Naive B cell (primary cell): Measurements from ENCODE around the gene PTPRE. TPM values are rescaled to one million over a fixed set of nuclear protein-coding genes. Genes with fewer than 3 reads are reported as not detected.
A peak's percentile ranks its signal among the peaks of the same experiment; 100 is the strongest.

Experiments used
- ATAC-seq, 2 donors: fragments of 150-1000 bp; cut with Tn5 transposase; 2 replicates each; pipeline ENCODE4 v1.10.0; 2021; ENCODE audit warnings: low read depth in 2 of 2, mild to moderate bottlenecking in 2 of 2, moderate library complexity in 2 of 2
- DNase-seq: peaks from one replicate; pipeline ENCODE4 v3.0.0; 2022
- H3K27ac Mint-ChIP-seq, 6 donors: one replicate each; pipeline ENCODE4 v1.8.0; 2020 to 2022; ENCODE audit warnings: mild to moderate bottlenecking in 6 of 6, mixed read lengths in 6 of 6, moderate library complexity in 5 of 6, inconsistent platforms in 2 of 6
- H3K27me3 Mint-ChIP-seq, 3 donors: one replicate each; pipeline ENCODE4 v1.8.0; 2021 to 2022; ENCODE audit warnings: mixed read lengths in 3 of 3, mild to moderate bottlenecking in 1 of 3
- H3K36me3 Mint-ChIP-seq, 2 donors: one replicate each; pipeline ENCODE4 v1.8.0; 2020 to 2022; ENCODE audit warnings: mixed read lengths in 2 of 2, inconsistent platforms in 1 of 2, mild to moderate bottlenecking in 1 of 2
- H3K4me1 Mint-ChIP-seq, 3 donors: one replicate each; pipeline ENCODE4 v1.8.0; 2020 to 2022; ENCODE audit warnings: mixed read lengths in 3 of 3, inconsistent platforms in 1 of 3, mild to moderate bottlenecking in 1 of 3, moderate library complexity in 1 of 3
- H3K4me3 Mint-ChIP-seq, 8 donors: one replicate each; pipeline ENCODE4 v1.8.0; 2020 to 2022; ENCODE audit warnings: mild to moderate bottlenecking in 8 of 8, mixed read lengths in 8 of 8, moderate library complexity in 8 of 8, inconsistent platforms in 2 of 8
- H3K9me3 Mint-ChIP-seq, 7 donors: one replicate each; pipeline ENCODE4 v1.8.0; 2020 to 2022; ENCODE audit warnings: mixed read lengths in 7 of 7, mild to moderate bottlenecking in 5 of 7, inconsistent platforms in 2 of 7, moderate library complexity in 1 of 7
- polyA plus RNA-seq, 6 donors: library from polyadenylated mRNA; unstranded; fragments of 300-500 nt; fragmentation: Illumina TruSeq; gene quantifications; one replicate each; pipeline ENCODE4 v1.2.3, GENCODE V29; 2021; ENCODE audit warnings: low read depth in 6 of 6

Gene PTPRE
- polyA plus RNA-seq, 6 donors from 2014 or later, result 6.0 to 15.9 (median 9.9) TPM

DNA sequence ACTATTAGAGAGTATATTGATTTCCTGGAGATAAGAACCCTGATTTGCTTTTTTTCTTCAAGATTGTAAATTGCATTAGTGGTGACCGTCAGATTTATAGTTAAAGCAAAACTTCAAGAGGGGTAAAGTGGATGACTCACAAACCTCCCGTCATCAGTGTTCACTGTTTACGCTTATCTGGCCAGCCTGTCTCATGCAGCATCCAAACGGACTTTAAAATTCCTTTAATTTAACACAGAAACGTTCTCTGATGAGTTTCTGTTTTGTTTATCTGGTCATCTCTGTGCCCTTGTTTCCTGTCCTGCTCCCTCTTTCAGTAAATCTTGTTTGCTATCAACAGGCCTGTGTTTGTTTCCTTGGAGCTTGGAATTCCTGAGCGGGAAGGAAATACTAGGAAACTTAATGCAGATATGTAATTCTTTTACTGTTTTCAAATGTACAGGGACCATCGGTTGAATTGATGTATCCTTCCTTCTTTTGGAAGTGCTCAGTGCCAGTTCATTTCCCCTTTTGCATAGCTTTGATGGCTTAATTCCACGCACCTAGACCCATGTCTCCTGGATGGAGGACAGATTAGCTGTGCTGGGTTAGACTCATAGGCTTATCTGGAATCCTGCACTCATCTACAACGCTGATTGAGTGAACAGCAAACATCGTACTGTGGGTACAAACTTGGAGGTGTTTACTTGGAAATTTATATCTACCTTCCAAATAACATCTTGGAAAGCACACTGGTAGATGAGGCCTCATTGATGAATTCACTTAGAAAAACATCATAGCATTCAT lies 21.3 kb downstream of the PTPRE start:
- Mint-ChIP-seq H3K27ac (peak overlapping the region in 1 of 6 donors; percentile 26), H3K4me3 (peak overlapping the region in 1 of 8 donors; percentile 60), H3K4me1 (peaks cover 0 to 4% (median 0%) of the 10 kb centered on the region in 3 donors), H3K27me3 (peaks cover 0 to 8% (median 0%) of the 10 kb centered on the region in 3 donors), H3K36me3 (no peaks in the 10 kb centered on the region), H3K9me3 (peaks cover 0 to 4% (median 1%) of the 10 kb centered on the region in 7 donors)
- DNase-seq, result no peak
- ATAC-seq, result no peak

DNA sequence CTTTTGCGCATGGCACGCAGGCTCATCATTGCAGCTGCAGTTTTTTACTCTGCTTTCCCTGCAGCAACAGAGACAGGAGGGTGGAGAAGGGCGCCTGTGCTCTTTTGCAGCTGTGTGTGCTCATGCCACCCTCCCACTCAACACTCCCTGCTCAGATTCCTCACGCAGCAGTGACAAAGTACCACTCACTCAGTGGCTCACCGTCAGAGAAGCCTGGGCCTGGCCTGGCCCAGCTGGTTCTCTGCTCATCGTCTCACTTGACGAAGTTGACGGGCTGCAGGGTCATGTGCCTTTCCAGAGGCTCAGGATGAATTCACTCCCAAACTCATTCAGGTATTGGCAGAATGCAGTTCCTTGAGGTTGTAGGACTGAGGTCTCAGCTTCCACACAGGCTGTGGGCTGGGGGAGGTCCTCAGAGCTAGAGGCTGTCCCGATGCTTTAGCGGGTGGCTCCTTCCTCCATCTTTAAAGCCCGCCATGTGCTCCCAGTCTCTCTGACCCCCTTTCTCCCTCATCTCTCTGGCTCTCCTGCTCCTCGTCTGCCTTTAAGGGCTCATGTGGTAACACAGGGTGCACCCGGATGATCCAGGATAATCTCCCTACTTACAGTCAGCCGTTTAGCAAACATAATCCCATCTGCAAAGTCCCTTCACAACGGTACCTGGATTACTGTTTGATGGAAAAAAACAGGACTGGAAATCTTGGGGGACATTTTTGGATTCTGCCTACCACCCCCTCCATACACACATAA lies 25.8 kb downstream of the PTPRE start:
- H3K4me3 Mint-ChIP-seq, result no peak overlapping the region
- no peaks in the 10 kb centered on the region for H3K4me1 Mint-ChIP-seq
- peaks cover 0 to 3% (median 0%) of the 10 kb centered on the region in 7 donors for H3K9me3 Mint-ChIP-seq
- ATAC-seq (no peak), DNase-seq (no peak)
- no peak overlapping the region for H3K27ac Mint-ChIP-seq
- no peaks in the 10 kb centered on the region for H3K36me3 Mint-ChIP-seq
- peaks cover 3 to 17% (median 14%) of the 10 kb centered on the region in 3 donors for H3K27me3 Mint-ChIP-seq

DNA sequence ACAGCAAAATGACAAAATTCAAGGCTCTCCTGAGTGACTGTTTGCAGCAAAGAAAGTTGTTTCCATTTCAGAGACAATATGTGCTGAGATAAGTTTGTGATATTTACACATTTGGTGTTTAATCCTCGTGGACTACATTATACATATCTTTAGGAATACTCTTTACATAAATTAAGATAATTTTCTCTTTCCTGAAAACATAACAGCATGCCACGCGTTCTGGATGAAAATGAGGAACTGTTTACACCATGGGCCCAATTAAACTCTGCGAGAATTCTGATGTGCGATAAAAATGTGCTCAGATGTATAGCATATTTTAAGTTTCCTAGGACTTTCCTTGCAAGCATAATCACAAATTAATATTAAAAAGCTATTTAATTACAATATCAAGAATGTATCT lies 26.4 kb downstream of the PTPRE start:
- Mint-ChIP-seq H3K4me1 (no peaks in the 10 kb centered on the region), H3K27me3 (peaks cover 9 to 21% (median 17%) of the 10 kb centered on the region in 3 donors), H3K36me3 (no peaks in the 10 kb centered on the region), H3K4me3 (no peak overlapping the region), H3K9me3 (peaks cover 0 to 3% (median 0%) of the 10 kb centered on the region in 7 donors), H3K27ac (no peak overlapping the region)
- ATAC-seq, result no peak
- DNase-seq, result no peak

GRCh38 chr10:127934383-127934782 lies 27.5 kb downstream of the PTPRE start:
- peaks cover 0 to 3% (median 0%) of the 10 kb centered on the region in 7 donors for H3K9me3 Mint-ChIP-seq
- no peak overlapping the region for H3K4me3 Mint-ChIP-seq
- H3K27ac Mint-ChIP-seq, result no peak overlapping the region
- peaks cover 10 to 30% (median 26%) of the 10 kb centered on the region in 3 donors for H3K27me3 Mint-ChIP-seq
- DNase-seq, result no peak
- no peaks in the 10 kb centered on the region for H3K4me1 Mint-ChIP-seq
- no peaks in the 10 kb centered on the region for H3K36me3 Mint-ChIP-seq
- no peak for ATAC-seq

- Mint-ChIP-seq H3K27me3 (peaks cover 10 to 37% (median 33%) of the 10 kb centered on the region in 3 donors), H3K9me3 (peaks cover 0 to 3% (median 0%) of the 10 kb centered on the region in 7 donors), H3K4me1 (peaks cover 0 to 4% (median 0%) of the 10 kb centered on the region in 3 donors), H3K27ac (no peak overlapping the region), H3K36me3 (no peaks in the 10 kb centered on the region), H3K4me3 (no peak overlapping the region)
- DNase-seq (no peak), ATAC-seq (no peak)
These were observed 28.2 kb downstream of the PTPRE start for GRCh38 chr10:127935071-127935561.

GRCh38 chr10:127937069-127937468 lies 30.2 kb downstream of the PTPRE start:
- H3K4me3 Mint-ChIP-seq, result no peak overlapping the region
- peaks cover 0 to 4% (median 0%) of the 10 kb centered on the region in 3 donors for H3K4me1 Mint-ChIP-seq
- H3K27ac Mint-ChIP-seq, result peak overlapping the region in 1 of 6 donors; percentile 6
- H3K27me3 Mint-ChIP-seq, result peaks cover 10 to 45% (median 37%) of the 10 kb centered on the region in 3 donors
- ATAC-seq (no peak), DNase-seq (no peak)
- H3K9me3 Mint-ChIP-seq, result peaks cover 0 to 3% (median 0%) of the 10 kb centered on the region in 7 donors
- no peaks in the 10 kb centered on the region for H3K36me3 Mint-ChIP-seq

- Mint-ChIP-seq H3K27me3 (peaks cover 16 to 54% (median 37%) of the 10 kb centered on the region in 3 donors), H3K36me3 (no peaks in the 10 kb centered on the region), H3K4me3 (no peak overlapping the region), H3K9me3 (peaks cover 0 to 2% (median 0%) of the 10 kb centered on the region in 7 donors), H3K27ac (no peak overlapping the region), H3K4me1 (peaks cover 0 to 4% (median 0%) of the 10 kb centered on the region in 3 donors)
- DNase-seq (no peak), ATAC-seq (no peak)
These were observed 31.1 kb downstream of the PTPRE start for GRCh38 chr10:127937915-127938463.

- ATAC-seq (no peak), DNase-seq (no peak)
- Mint-ChIP-seq H3K27me3 (peaks cover 16 to 67% (median 36%) of the 10 kb centered on the region in 3 donors), H3K4me1 (peaks cover 0 to 9% (median 3%) of the 10 kb centered on the region in 3 donors), H3K9me3 (peaks cover 0 to 7% (median 0%) of the 10 kb centered on the region in 7 donors), H3K36me3 (no peaks in the 10 kb centered on the region), H3K27ac (no peak overlapping the region), H3K4me3 (no peak overlapping the region)
These were observed 33.0 kb downstream of the PTPRE start for GRCh38 chr10:127939786-127940330.

- Mint-ChIP-seq H3K4me3 (no peak overlapping the region), H3K36me3 (no peaks in the 10 kb centered on the region), H3K27me3 (peaks cover 13 to 57% (median 24%) of the 10 kb centered on the region in 3 donors), H3K27ac (no peak overlapping the region), H3K9me3 (peaks cover 0 to 7% (median 0%) of the 10 kb centered on the region in 7 donors), H3K4me1 (peaks cover 9 to 15% (median 14%) of the 10 kb centered on the region in 3 donors)
- ATAC-seq, result no peak
- no peak for DNase-seq
These were observed 34.1 kb downstream of the PTPRE start for GRCh38 chr10:127940866-127941640.

- DNase-seq (no peak), ATAC-seq (no peak)
- no peaks in the 10 kb centered on the region for H3K36me3 Mint-ChIP-seq
- peaks cover 0 to 7% (median 0%) of the 10 kb centered on the region in 7 donors for H3K9me3 Mint-ChIP-seq
- no peak overlapping the region for H3K4me3 Mint-ChIP-seq
- peak overlapping the region in 2 of 6 donors; percentile 18 to 23 for H3K27ac Mint-ChIP-seq
- H3K27me3 Mint-ChIP-seq, result peaks cover 12 to 51% (median 23%) of the 10 kb centered on the region in 3 donors
- peaks cover 14 to 21% (median 17%) of the 10 kb centered on the region in 3 donors for H3K4me1 Mint-ChIP-seq
These were observed 35.9 kb downstream of the PTPRE start for GRCh38 chr10:127942811-127943210.

DNA sequence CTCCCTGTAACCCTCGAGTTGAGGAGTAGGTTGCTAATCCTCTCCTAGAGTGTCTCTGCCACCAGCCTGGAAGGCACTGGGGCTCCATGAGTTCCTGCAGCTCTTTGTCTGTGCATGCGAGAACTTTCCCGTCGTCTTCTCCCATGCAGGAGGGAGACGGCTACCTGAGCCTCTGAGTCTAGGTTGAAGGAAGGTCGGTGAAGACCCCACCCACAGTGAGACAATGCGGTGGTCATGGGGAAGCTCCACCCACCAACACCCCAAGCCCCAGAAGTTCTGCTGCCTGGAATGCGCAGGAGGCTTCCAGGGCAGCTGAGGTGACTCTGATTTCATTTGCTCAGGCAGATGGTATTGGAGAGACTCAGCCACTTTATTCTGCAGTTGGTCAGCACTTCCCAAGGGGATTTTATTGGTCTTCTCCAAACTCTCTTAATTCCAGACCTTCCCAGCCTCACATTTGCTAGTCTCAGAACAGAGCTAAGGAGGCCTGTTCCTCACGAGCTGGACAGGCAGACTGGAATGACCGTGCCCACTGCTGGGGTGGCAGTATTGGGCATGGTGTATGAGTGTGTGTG lies 36.5 kb downstream of the PTPRE start:
- Mint-ChIP-seq H3K27ac (peak overlapping the region in 2 of 6 donors; percentile 15 to 49), H3K9me3 (peaks cover 0 to 7% (median 0%) of the 10 kb centered on the region in 7 donors), H3K4me1 (peaks cover 14 to 21% (median 17%) of the 10 kb centered on the region in 3 donors), H3K27me3 (peaks cover 6 to 45% (median 18%) of the 10 kb centered on the region in 3 donors), H3K4me3 (no peak overlapping the region), H3K36me3 (no peaks in the 10 kb centered on the region)
- DNase-seq (no peak), ATAC-seq (no peak)

GRCh38 chr10:127944256-127944655 lies 37.4 kb downstream of the PTPRE start:
- ATAC-seq (no peak), DNase-seq (no peak)
- H3K9me3 Mint-ChIP-seq, result peaks cover 0 to 7% (median 0%) of the 10 kb centered on the region in 7 donors
- no peaks in the 10 kb centered on the region for H3K36me3 Mint-ChIP-seq
- H3K4me1 Mint-ChIP-seq, result peaks cover 14 to 21% (median 17%) of the 10 kb centered on the region in 3 donors
- peak overlapping the region in 2 of 6 donors; percentile 1 to 23 for H3K27ac Mint-ChIP-seq
- no peak overlapping the region for H3K4me3 Mint-ChIP-seq
- H3K27me3 Mint-ChIP-seq, result peaks cover 6 to 40% (median 12%) of the 10 kb centered on the region in 3 donors
